ENCODE measurements around the gene DCTN1. TPM values are rescaled to one million over a fixed set of nuclear protein-coding genes. Genes with fewer than 3 reads are reported as not detected.

Gene DCTN1
- total RNA-seq, 1 experiment from 2014 or later = 139 TPM

GRCh38 chr2:74392449-74392743, 12.3 kb upstream of the DCTN1 start:
- peak overlapping the region; percentile 81 for H3K4me3 Mint-ChIP-seq (ENCODE audit: unreplicated experiment)

GRCh38 chr2:74391580-74392448, 11.7 kb upstream of the DCTN1 start:
- H3K36me3 Mint-ChIP-seq (ENCODE audit: insufficient read depth, unreplicated experiment) = no peaks in the 10 kb centered on the region
- ChIA-PET CTCF (interaction anchor here (0.6 to 2.0 kb wide), 21 partner anchors 8 to 1134 kb away, joined by 3 to 17 read pairs (median 4); partner anchors contain the start of genes C2orf81, DCTN1, MOB1A and WBP1), POLR2A (interaction anchor here (0.7 to 1.3 kb wide), 5 partner anchors 9 to 563 kb away, joined by 3 to 7 read pairs (median 5); partner anchors contain the start of gene STAMBP)

More at GRCh38 chr2:74392449-74392743, 12.3 kb upstream of the DCTN1 start:
- Mint-ChIP-seq H3K27me3 (ENCODE audit: insufficient read depth, unreplicated experiment) (peaks cover 3% of the 10 kb centered on the region), H3K27ac (ENCODE audit: unreplicated experiment) (no peak overlapping the region), H3K36me3 (ENCODE audit: insufficient read depth, unreplicated experiment) (no peaks in the 10 kb centered on the region), H3K9me3 (ENCODE audit: unreplicated experiment) (no peaks in the 10 kb centered on the region), H3K4me1 (ENCODE audit: low read depth, unreplicated experiment) (peaks cover 6% of the 10 kb centered on the region)
- ChIA-PET CTCF (interaction anchor here (1.0 to 2.0 kb wide), 8 partner anchors 10 to 272 kb away, joined by 3 to 17 read pairs (median 4); partner anchors contain the start of genes C2orf81, DCTN1, WBP1 and WDR54), POLR2A (interaction anchor here (0.7 to 1.3 kb wide), 3 partner anchors 9 to 564 kb away, joined by 3 to 6 read pairs (median 4); partner anchors contain the start of gene STAMBP)
- Histone ChIP-seq H3K36me3 (ENCODE audit: control insufficient read depth, insufficient read depth, low read length) (no peaks in the 10 kb centered on the region; the same call in 1 of the 2 replicates), H3K9me3 (no peaks in the 10 kb centered on the region), H3K27me3 (replicated peaks; ENCODE audit: control insufficient read depth, insufficient read depth, low read length) (no peaks in the 10 kb centered on the region), H3K4me3 (ENCODE audit: low read depth, low read length) (peak overlapping the region; percentile 19; the same call in 1 of the 2 replicates), H3K4me1 (peaks cover 7% of the 10 kb centered on the region; the same call in 1 of the 2 replicates)
- no TSS peak for BruUV-seq (replicated peaks)
- DNase-seq = no peak
- no peak for TF ChIP-seq CTCF (IDR thresholded peaks at IDR 0.05; ENCODE audit: insufficient read depth in 1 of 2, low read depth in 1 of 2, low read length in 1 of 2, severe bottlenecking in 1 of 2, unreplicated experiment in 1 of 2)
- intact Hi-C loops (cut with micrococcal nuclease; ENCODE audit: unreplicated experiment) = loop anchor here (2.0 to 5.0 kb wide), 2 partner anchors 126 to 140 kb away; no protein-coding TSS in a partner anchor

More at GRCh38 chr2:74391580-74392448, 11.7 kb upstream of the DCTN1 start:
- intact Hi-C loops (cut with micrococcal nuclease; ENCODE audit: unreplicated experiment) = loop anchor here (2.0 to 5.0 kb wide), 2 partner anchors 125 to 140 kb away; no protein-coding TSS in a partner anchor
- Mint-ChIP-seq H3K4me3 (ENCODE audit: unreplicated experiment) (peak overlapping the region; percentile 81), H3K27me3 (ENCODE audit: insufficient read depth, unreplicated experiment) (peaks cover 3% of the 10 kb centered on the region), H3K9me3 (ENCODE audit: unreplicated experiment) (no peaks in the 10 kb centered on the region), H3K4me1 (ENCODE audit: low read depth, unreplicated experiment) (peaks cover 6% of the 10 kb centered on the region), H3K27ac (ENCODE audit: unreplicated experiment) (peak overlapping the region; percentile 92)
- DNase-seq = peak; percentile 90 to 94
- no TSS peak for BruUV-seq (replicated peaks)
- no peaks in the 10 kb centered on the region for H3K27me3 ChIP-seq (replicated peaks; ENCODE audit: control insufficient read depth, insufficient read depth, low read length)
- H3K4me3 ChIP-seq (ENCODE audit: low read depth, low read length) = peak overlapping the region; percentile 77
- H3K36me3 ChIP-seq (ENCODE audit: control insufficient read depth, insufficient read depth, low read length) = no peaks in the 10 kb centered on the region; the same call in 1 of the 2 replicates
- TF ChIP-seq CTCF (IDR thresholded peaks at IDR 0.05; ENCODE audit: insufficient read depth in 1 of 2, low read depth in 1 of 2, low read length in 1 of 2, severe bottlenecking in 1 of 2, unreplicated experiment in 1 of 2) = peak; percentile 95
- no peaks in the 10 kb centered on the region for H3K9me3 ChIP-seq
- H3K4me1 ChIP-seq = peaks cover 7% of the 10 kb centered on the region; the same call in 1 of the 2 replicates

Measured in Caco-2 (cell line).